Measurements from ENCODE around the gene SPEN. TPM values are rescaled to one million over a fixed set of nuclear protein-coding genes. Genes with fewer than 3 reads are reported as not detected.

SPEN gene
- total RNA-seq, 1 experiment from 2014 or later, result 70.3 TPM

DNA sequence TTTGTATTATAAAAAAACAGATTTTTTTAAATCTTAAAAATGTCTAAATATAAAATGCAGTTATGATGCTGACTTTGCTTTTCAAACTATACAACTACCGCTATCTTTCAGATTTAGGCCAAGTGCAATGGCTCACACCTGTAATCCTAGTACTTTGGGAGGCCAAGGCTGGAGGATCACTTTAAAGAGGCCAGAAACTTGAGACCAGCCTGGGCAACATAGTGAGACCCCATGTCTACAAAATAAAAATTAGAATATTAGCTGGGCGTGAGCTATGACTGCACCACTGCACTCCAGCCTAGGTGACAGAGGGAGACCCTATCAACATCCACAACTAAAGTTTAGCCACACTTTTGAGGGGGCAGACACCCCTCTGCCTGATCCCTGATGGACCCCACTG, 108.0 kb downstream of the SPEN start:
- intact Hi-C loops (cut with micrococcal nuclease; ENCODE audit: unreplicated experiment), result no loop called here
- CTCF ChIA-PET, result no interaction called here
- no TSS peak for BruUV-seq (replicated peaks)

GRCh38 chr1:15956150-15956549, 108.6 kb downstream of the SPEN start:
- no peak overlapping the region for H3K27ac ChIP-seq (ENCODE audit: low read depth, low read length, poor library complexity, severe bottlenecking)
- H3K4me1 ChIP-seq (ENCODE audit: insufficient read depth, low read length, poor library complexity, severe bottlenecking), result peaks cover 43% of the 10 kb centered on the region
- H3K4me3 ChIP-seq (ENCODE audit: low read depth, low read length, poor library complexity, severe bottlenecking), result no peak overlapping the region
- no peaks in the 10 kb centered on the region for H3K36me3 ChIP-seq (ENCODE audit: insufficient read depth, low read length, poor library complexity, severe bottlenecking)
- BruUV-seq (replicated peaks), result no TSS peak
- H3K27me3 ChIP-seq (replicated peaks; ENCODE audit: insufficient read depth, low read depth, low read length, poor library complexity), result no peaks in the 10 kb centered on the region
- no peak for DNase-seq (ENCODE audit: low spot score)
- intact Hi-C loops (cut with micrococcal nuclease; ENCODE audit: unreplicated experiment), result no loop called here
- ChIA-PET CTCF (no interaction called here), POLR2A (ENCODE audit: low non-redundant PET) (no interaction called here)
- no peak for TF ChIP-seq EZH2 (IDR thresholded peaks at IDR 0.05; ENCODE audit: borderline replicate concordance, low read depth, low read length, poor library complexity, severe bottlenecking)
- TF ChIP-seq, protein P1, sequence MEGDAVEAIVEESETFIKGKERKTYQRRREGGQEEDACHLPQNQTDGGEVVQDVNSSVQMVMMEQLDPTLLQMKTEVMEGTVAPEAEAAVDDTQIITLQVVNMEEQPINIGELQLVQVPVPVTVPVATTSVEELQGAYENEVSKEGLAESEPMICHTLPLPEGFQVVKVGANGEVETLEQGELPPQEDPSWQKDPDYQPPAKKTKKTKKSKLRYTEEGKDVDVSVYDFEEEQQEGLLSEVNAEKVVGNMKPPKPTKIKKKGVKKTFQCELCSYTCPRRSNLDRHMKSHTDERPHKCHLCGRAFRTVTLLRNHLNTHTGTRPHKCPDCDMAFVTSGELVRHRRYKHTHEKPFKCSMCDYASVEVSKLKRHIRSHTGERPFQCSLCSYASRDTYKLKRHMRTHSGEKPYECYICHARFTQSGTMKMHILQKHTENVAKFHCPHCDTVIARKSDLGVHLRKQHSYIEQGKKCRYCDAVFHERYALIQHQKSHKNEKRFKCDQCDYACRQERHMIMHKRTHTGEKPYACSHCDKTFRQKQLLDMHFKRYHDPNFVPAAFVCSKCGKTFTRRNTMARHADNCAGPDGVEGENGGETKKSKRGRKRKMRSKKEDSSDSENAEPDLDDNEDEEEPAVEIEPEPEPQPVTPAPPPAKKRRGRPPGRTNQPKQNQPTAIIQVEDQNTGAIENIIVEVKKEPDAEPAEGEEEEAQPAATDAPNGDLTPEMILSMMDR (conservative IDR thresholded peaks at IDR 0.05; ENCODE audit: low read depth, low read length), result no peak
- no peaks in the 10 kb centered on the region for H3K9me3 ChIP-seq (ENCODE audit: low read depth, low read length, poor library complexity, severe bottlenecking)

More for the DNA sequence above, 108.0 kb downstream of the SPEN start:
- TF ChIP-seq, protein P1 (conservative IDR thresholded peaks at IDR 0.05; ENCODE audit: low read depth, low read length), result no peak
- TF ChIP-seq EZH2 (IDR thresholded peaks at IDR 0.05; ENCODE audit: borderline replicate concordance, low read depth, low read length, poor library complexity, severe bottlenecking), result no peak
- H3K4me3 ChIP-seq (ENCODE audit: low read depth, low read length, poor library complexity, severe bottlenecking), result no peak overlapping the region
- POLR2A ChIA-PET (ENCODE audit: low non-redundant PET), result no interaction called here
- no peak overlapping the region for H3K27ac ChIP-seq (ENCODE audit: low read depth, low read length, poor library complexity, severe bottlenecking)
- H3K27me3 ChIP-seq (replicated peaks; ENCODE audit: insufficient read depth, low read depth, low read length, poor library complexity), result no peaks in the 10 kb centered on the region
- no peak for DNase-seq (ENCODE audit: low spot score)
- H3K9me3 ChIP-seq (ENCODE audit: low read depth, low read length, poor library complexity, severe bottlenecking), result no peaks in the 10 kb centered on the region
- no peaks in the 10 kb centered on the region for H3K36me3 ChIP-seq (ENCODE audit: insufficient read depth, low read length, poor library complexity, severe bottlenecking)
- H3K4me1 ChIP-seq (ENCODE audit: insufficient read depth, low read length, poor library complexity, severe bottlenecking), result peaks cover 49% of the 10 kb centered on the region

DNA sequence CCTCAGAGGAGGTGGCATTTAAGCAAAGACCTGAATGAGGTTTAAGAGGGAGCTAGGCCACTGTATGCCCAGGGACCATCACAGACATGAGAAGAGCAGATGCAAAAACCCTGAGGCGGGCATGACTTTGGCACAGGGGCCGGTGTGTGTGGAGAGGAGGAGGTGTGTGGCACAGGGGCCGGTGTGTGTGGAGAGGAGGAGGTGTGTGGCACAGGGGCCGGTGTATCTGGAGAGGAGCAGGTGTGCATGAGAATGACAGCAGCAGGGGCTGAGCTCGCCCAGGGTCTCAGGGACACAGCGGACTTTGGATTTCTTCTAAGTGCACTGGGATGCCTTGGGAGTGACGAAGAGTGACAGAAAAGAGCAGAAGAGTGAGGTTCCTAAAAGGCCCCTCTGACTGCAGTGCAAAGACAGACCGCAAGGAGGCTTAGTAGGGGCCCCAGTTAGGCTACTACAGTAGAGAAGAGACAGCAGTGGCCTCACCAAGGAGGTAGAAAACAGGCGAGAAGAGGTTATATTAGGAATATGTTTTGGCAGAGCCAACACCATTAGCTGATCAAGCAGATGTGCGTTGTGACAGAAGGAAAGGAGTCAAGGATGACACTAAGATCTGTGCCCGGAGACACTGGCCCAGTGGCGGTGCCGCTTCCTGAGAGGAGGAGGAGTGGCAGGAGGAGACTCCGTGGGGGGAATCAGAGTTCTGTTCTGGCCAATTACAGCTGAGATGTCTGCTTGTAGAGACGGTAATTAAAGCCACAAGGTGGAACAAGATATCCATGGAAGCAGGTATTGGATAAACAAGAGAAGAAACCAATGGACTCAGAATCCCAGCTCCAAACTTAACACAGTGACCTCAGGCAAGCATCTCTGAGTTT, 110.0 kb downstream of the SPEN start:
- peaks cover 30% of the 10 kb centered on the region for H3K4me1 ChIP-seq (ENCODE audit: insufficient read depth, low read length, poor library complexity, severe bottlenecking)
- no peak overlapping the region for H3K27ac ChIP-seq (ENCODE audit: low read depth, low read length, poor library complexity, severe bottlenecking)
- ChIA-PET CTCF (no interaction called here), POLR2A (ENCODE audit: low non-redundant PET) (no interaction called here)
- H3K27me3 ChIP-seq (replicated peaks; ENCODE audit: insufficient read depth, low read depth, low read length, poor library complexity), result no peaks in the 10 kb centered on the region
- H3K36me3 ChIP-seq (ENCODE audit: insufficient read depth, low read length, poor library complexity, severe bottlenecking), result no peaks in the 10 kb centered on the region
- H3K4me3 ChIP-seq (ENCODE audit: low read depth, low read length, poor library complexity, severe bottlenecking), result no peak overlapping the region
- no peaks in the 10 kb centered on the region for H3K9me3 ChIP-seq (ENCODE audit: low read depth, low read length, poor library complexity, severe bottlenecking)
- TF ChIP-seq, protein P1 (conservative IDR thresholded peaks at IDR 0.05; ENCODE audit: low read depth, low read length), result no peak
- TF ChIP-seq EZH2 (IDR thresholded peaks at IDR 0.05; ENCODE audit: borderline replicate concordance, low read depth, low read length, poor library complexity, severe bottlenecking), result no peak
- no peak for DNase-seq (ENCODE audit: low spot score)
- intact Hi-C loops (cut with micrococcal nuclease; ENCODE audit: unreplicated experiment), result no loop called here
- BruUV-seq (replicated peaks), result no TSS peak
